Nephron (organoid): ENCODE measurements around the gene ARHGEF37.

Source experiments
- H3K27ac Mint-ChIP-seq, 3 experiments: 2 replicates each; pipeline ENCODE4 v1.8.0; 2020; ENCODE audit warnings: mixed read lengths in 3 of 3, mild to moderate bottlenecking in 2 of 3, moderate library complexity in 1 of 3
- H3K27me3 Mint-ChIP-seq: 2 replicates; pipeline ENCODE4 v1.8.0; 2021; ENCODE audit warnings: low read depth, mild to moderate bottlenecking, moderate library complexity, mixed read lengths
- H3K36me3 Mint-ChIP-seq: 2 replicates; pipeline ENCODE4 v1.8.0; 2020; ENCODE audit warnings: low read depth, mixed read lengths
- H3K4me1 Mint-ChIP-seq: 2 replicates; pipeline ENCODE4 v1.8.0; 2020; ENCODE audit warnings: mixed read lengths
- H3K4me3 Mint-ChIP-seq, 3 experiments: 2 replicates each; pipeline ENCODE4 v1.8.0; 2020; ENCODE audit warnings: mild to moderate bottlenecking in 3 of 3, mixed read lengths in 3 of 3, moderate library complexity in 2 of 3
- H3K9me3 Mint-ChIP-seq: 2 replicates; pipeline ENCODE4 v1.8.0; 2020; ENCODE audit warnings: mixed read lengths
- TF ChIP-seq, protein P1 (sequence below), 3 experiments: fragments of 200-600 bp; sonication (generic); IDR thresholded peaks; one replicate each; pipeline ENCODE4 v1.5.0; 2021; ENCODE audit warnings: antibody characterized with exemption in 3 of 3; ENCODE audit not compliant: unreplicated experiment in 3 of 3

Gene ARHGEF37

DNA sequence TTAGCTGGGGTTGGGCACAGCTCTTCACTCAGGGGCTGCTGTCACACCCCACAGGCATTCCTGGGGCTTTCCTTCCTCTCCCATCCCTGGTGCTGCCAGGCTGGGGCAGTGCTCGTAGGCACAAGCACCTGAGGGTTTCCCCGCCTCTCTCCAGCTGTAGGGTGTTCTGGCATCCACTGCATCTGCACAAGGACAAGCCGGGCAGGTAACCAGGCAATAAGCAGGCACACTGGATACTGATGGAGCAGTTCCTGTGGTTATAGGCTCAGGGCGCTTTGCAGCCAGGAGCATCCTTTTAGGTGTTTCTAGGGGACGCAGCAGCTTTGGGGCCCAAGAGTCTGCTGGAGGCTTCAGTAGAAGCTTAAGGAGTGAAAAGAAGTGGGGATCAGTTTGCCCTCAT, 56.8 kb downstream of the ARHGEF37 start:
- Mint-ChIP-seq H3K9me3 (no peaks in the 10 kb centered on the region), H3K36me3 (no peaks in the 10 kb centered on the region), H3K27me3 (peaks cover 4% of the 10 kb centered on the region), H3K4me3 (no peak overlapping the region), H3K4me1 (peaks cover 7% of the 10 kb centered on the region), H3K27ac (no peak overlapping the region)
- TF ChIP-seq, protein P1, sequence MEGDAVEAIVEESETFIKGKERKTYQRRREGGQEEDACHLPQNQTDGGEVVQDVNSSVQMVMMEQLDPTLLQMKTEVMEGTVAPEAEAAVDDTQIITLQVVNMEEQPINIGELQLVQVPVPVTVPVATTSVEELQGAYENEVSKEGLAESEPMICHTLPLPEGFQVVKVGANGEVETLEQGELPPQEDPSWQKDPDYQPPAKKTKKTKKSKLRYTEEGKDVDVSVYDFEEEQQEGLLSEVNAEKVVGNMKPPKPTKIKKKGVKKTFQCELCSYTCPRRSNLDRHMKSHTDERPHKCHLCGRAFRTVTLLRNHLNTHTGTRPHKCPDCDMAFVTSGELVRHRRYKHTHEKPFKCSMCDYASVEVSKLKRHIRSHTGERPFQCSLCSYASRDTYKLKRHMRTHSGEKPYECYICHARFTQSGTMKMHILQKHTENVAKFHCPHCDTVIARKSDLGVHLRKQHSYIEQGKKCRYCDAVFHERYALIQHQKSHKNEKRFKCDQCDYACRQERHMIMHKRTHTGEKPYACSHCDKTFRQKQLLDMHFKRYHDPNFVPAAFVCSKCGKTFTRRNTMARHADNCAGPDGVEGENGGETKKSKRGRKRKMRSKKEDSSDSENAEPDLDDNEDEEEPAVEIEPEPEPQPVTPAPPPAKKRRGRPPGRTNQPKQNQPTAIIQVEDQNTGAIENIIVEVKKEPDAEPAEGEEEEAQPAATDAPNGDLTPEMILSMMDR (IDR thresholded peaks at IDR 0.05; ENCODE audit: unreplicated experiment in 3 of 3) = no peak

DNA sequence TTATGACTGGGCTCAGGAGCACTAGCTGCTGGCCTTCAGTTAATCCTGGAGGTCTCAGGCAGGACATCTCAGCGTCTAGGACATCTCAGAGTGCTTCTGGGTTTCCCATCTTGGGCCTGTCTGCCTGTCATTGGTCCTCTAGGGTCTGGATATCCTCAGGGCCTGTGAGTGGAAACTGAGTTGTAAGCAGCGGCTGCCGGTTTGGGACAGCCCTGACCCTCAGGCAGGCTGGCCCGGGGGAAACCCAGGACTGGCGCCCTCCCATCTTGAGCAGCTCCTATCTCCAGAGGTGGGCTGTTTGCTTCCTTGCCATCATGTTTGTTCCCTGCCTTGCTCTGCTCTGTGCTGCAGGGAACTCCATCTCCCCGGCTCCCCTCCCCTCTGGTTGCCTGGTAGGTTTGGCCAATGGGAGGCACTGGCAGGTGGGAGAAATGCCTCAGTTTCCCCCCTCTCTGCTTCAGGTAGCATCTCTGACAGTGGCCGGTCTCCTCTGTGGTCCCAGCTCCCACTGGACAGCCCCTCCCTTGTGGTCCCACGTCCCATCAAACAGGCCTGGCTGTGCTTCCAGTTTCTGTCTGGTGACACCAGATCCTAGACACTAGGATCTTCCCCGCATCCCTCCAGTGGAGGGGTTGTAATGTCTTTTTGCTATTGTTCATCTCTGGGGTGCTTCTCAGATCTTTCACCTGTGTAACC, 57.4 kb downstream of the ARHGEF37 start:
- H3K27me3 Mint-ChIP-seq = peaks cover 9% of the 10 kb centered on the region

DNA sequence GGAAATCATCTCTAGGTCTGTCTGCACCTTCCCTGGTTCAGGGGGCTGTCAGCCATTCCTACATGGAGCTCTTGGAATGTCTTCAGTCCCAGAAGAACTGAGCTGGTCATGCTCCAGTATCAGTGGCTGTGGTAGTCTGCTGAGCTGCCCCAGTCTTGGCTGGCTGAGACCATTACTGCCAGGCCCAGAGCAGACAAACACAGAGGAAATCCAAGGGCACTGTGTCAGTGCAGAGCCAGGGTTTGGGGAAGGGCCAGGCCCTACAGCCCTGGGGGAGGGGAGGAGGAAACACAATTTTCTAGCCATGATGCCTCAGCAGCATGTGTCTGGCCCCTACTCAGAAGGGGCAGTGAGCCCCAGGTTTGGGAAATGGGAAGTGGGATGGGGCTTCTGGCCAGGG, 58.4 kb downstream of the ARHGEF37 start:
- Mint-ChIP-seq H3K36me3 (no peaks in the 10 kb centered on the region), H3K27me3 (peaks cover 11% of the 10 kb centered on the region), H3K4me3 (no peak overlapping the region), H3K9me3 (no peaks in the 10 kb centered on the region), H3K27ac (no peak overlapping the region), H3K4me1 (peaks cover 7% of the 10 kb centered on the region)
- TF ChIP-seq, protein P1 (IDR thresholded peaks at IDR 0.05; ENCODE audit: unreplicated experiment in 3 of 3) = no peak

More for the DNA sequence above, 57.4 kb downstream of the ARHGEF37 start:
- TF ChIP-seq, protein P1 (IDR thresholded peaks at IDR 0.05; ENCODE audit: unreplicated experiment in 3 of 3) = no peak
- Mint-ChIP-seq H3K4me1 (peaks cover 7% of the 10 kb centered on the region), H3K27ac (no peak overlapping the region), H3K9me3 (no peaks in the 10 kb centered on the region), H3K4me3 (no peak overlapping the region), H3K36me3 (no peaks in the 10 kb centered on the region)

DNA sequence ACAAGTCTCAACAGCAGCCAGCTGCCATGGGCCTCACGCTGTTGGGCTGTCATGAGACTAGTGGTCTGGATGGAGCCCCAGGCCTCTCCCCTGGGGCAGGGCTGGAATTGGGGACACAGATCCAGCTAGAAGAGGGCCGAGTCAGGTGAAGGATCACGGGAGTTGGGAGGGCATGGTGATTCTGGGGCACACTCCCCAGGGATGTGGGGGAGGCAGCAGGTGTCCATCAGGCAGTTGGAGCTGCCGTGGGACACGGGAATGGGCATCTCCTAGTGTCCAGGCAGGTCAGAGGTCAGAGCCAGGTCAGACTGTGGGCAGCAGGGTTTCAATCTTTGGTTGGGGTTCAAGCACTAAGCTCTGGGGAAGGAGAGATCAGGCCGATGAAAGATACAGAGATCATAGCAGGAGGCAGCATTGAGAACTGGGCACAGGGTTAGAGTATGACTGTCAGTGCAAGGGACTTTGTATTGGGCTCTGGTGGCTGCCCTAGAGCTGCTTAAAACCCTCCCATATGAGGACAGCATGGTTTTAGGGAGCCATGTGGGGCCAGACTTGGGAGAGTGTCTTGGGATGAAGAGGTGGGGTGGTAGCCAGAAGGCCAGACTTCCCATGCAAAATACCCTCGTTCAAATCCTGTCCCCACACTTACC, 59.2 kb downstream of the ARHGEF37 start:
- H3K27me3 Mint-ChIP-seq = peaks cover 11% of the 10 kb centered on the region
- no peak overlapping the region for H3K27ac Mint-ChIP-seq
- TF ChIP-seq, protein P1 (IDR thresholded peaks at IDR 0.05; ENCODE audit: unreplicated experiment in 3 of 3) = no peak
- no peak overlapping the region for H3K4me3 Mint-ChIP-seq
- no peaks in the 10 kb centered on the region for H3K9me3 Mint-ChIP-seq
- H3K36me3 Mint-ChIP-seq = no peaks in the 10 kb centered on the region
- peaks cover 7% of the 10 kb centered on the region for H3K4me1 Mint-ChIP-seq

DNA sequence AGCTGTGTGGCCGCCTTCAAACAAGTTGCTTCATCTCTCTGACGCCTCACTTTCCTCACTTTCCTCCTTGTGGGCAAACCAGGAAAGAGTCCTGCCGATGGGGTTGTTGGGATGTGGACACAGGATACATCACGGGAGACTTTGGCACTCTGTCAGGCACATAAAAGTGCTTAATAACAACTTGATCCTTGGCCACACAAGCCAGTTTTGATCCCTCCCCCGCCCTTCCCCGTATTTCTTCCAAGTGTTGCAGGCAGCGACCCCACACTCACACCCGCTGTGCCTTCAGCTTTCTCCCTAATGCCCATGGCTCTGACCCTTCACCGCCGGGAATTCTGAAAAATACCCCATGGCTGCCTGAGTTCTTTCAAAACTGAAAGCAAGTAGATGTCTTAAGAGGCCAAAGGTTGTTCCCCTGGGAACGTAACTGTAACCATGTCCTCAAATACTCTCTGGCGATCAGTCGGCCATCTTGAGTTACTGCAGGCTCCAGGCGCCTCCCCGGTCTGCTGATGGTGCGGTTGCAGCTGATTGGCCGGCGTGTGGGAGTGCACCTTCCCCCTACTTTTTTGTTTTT, 59.8 kb downstream of the ARHGEF37 start:
- TF ChIP-seq, protein P1 (IDR thresholded peaks at IDR 0.05; ENCODE audit: unreplicated experiment in 3 of 3) = no peak
- Mint-ChIP-seq H3K9me3 (no peaks in the 10 kb centered on the region), H3K4me3 (peak overlapping the region in 2 of 3 experiments; percentile 56 to 64), H3K27me3 (peaks cover 11% of the 10 kb centered on the region), H3K27ac (peak overlapping the region in 1 of 3 experiments; percentile 57), H3K36me3 (no peaks in the 10 kb centered on the region), H3K4me1 (peaks cover 7% of the 10 kb centered on the region)
